HEK293 (cell line): ENCODE results near the gene EID3.

ENCODE experiments used
- CTCF ChIP-seq: fragments of 450-650 bp; formaldehyde crosslinking; IDR thresholded peaks from 2 replicates; pipeline ENCODE4 v1.5.1; 2016; ENCODE audit warnings: missing biosample characterization, missing genetic modification characterization
- YY1 ChIP-seq: fragments of 450-650 bp; formaldehyde crosslinking; IDR thresholded peaks from 2 replicates; pipeline ENCODE4 v1.5.1; 2018; ENCODE audit warnings: missing biosample characterization, missing genetic modification characterization
- ZNF140 ChIP-seq: fragments of 450-650 bp; formaldehyde crosslinking; IDR thresholded peaks from 2 replicates; pipeline ENCODE4 v1.5.1; 2016; ENCODE audit warnings: missing biosample characterization, missing genetic modification characterization
- ZNF513 ChIP-seq: fragments of 450-650 bp; IDR thresholded peaks from 2 replicates; pipeline ENCODE4 v1.5.1; 2018; ENCODE audit warnings: missing biosample characterization, missing genetic modification characterization
- ZNF585B ChIP-seq: fragments of 450-650 bp; formaldehyde crosslinking; IDR thresholded peaks from 2 replicates; pipeline ENCODE4 v1.5.1; 2016; ENCODE audit warnings: missing biosample characterization, missing genetic modification characterization

- no peak for TF ChIP-seq CTCF (tag by site-specific recombination)
- no peak for TF ChIP-seq ZNF140 (tag by site-specific recombination)
- TF ChIP-seq ZNF585B = no peak
- no peak for TF ChIP-seq YY1 (tag by site-specific recombination)
- TF ChIP-seq ZNF513 (tag by site-specific recombination) = no peak
These were observed 896 bp downstream of the EID3 start for GRCh38 chr12:104304261-104305009.
